OCI-M1 (cell line): Measurements from ENCODE around the gene MGAT4D.
"Not testable (repeated sequence)": the region's sequence is repeated elsewhere in the genome, so short reads cannot be mapped to it uniquely, and the experiment has no call there.

Experiments
- DNase-seq: peaks from one replicate; lab custom pipeline; 2025; lab: John Stamatoyannopoulos, UW

The MGAT4D gene

DNA sequence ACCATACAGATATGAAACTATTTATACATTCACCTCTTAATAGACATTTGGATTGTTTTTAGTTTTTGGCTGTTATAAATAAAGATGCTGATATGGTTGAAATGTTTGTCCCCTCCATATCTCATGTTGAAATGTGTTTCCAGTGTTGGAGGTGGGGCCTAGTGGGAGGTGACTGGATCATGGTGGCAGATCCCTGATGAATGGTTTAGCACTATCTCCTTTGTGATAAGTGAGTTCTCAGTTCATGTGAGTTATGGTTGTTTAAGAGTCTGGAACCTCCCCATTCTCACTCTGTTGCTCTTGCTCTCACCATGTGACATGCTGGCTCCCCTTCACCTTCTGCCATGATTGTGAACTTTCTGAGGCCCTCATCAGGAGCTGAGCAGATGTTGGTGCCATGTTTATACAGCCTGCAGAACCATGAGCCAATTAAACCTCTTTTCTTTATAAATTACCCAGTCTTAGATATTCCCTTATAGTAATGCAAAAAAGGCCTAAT, 58.4 kb downstream of the MGAT4D start:
- DNase-seq, result no peak

GRCh38 chr4:140427919-140428471, 70.1 kb downstream of the MGAT4D start:
- DNase-seq, result peak; percentile 76

GRCh38 chr4:140427106-140427918, 70.8 kb downstream of the MGAT4D start, which contains the start of gene CLGN:
Gene CLGN, minus strand, starts transcription at chr4:140427648. Its CDS starts 14,570 bp downstream, at chr4:140413078.
- DNase-seq, result peak; percentile 85

GRCh38 chr4:140426610-140427105, 71.4 kb downstream of the MGAT4D start:
- DNase-seq, result peak; percentile 51

DNA sequence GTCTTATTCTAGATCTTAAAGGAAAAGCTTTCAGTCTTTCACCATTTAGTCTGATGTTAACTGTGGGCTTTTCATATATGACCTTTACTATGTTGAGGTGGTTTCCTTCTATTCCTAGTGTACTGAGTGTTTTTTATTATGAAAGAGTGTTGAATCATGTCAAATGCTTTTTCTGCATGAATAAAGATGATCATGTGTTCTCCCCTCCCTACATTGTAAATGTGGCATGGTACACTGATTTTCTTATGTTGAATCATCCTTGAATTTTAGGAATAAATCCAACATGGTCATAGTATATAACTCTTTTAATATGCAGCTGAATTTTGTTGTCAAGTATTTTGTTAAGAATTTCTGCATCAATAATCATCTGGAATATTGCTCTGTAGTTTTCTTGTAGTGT, 75.0 kb downstream of the MGAT4D start:
- no peak for DNase-seq

- not testable (repeated sequence) for DNase-seq
These were observed 84.7 kb downstream of the MGAT4D start for GRCh38 chr4:140413130-140413969.

GRCh38 chr4:140408974-140409373, 89.1 kb downstream of the MGAT4D start:
- DNase-seq, result peak; percentile 84

- no peak for DNase-seq
These were observed 91.8 kb downstream of the MGAT4D start for GRCh38 chr4:140406292-140406691.

GRCh38 chr4:140400111-140400510, 98.0 kb downstream of the MGAT4D start:
- no peak for DNase-seq

GRCh38 chr4:140395668-140396067, 102.4 kb downstream of the MGAT4D start:
- peak; percentile 50 for DNase-seq
